NCI-H446 treated with DMSO at 0.1 percent for 48 hours (cell line): ENCODE data around the gene CACNA2D2.
"Not testable (repeated sequence)": the region's sequence is repeated elsewhere in the genome, so short reads cannot be mapped to it uniquely, and the experiment has no call there.

ENCODE experiments used
- DNase-seq: peaks from one replicate; lab custom pipeline; 2025; lab: John Stamatoyannopoulos, UW

Gene CACNA2D2

DNA sequence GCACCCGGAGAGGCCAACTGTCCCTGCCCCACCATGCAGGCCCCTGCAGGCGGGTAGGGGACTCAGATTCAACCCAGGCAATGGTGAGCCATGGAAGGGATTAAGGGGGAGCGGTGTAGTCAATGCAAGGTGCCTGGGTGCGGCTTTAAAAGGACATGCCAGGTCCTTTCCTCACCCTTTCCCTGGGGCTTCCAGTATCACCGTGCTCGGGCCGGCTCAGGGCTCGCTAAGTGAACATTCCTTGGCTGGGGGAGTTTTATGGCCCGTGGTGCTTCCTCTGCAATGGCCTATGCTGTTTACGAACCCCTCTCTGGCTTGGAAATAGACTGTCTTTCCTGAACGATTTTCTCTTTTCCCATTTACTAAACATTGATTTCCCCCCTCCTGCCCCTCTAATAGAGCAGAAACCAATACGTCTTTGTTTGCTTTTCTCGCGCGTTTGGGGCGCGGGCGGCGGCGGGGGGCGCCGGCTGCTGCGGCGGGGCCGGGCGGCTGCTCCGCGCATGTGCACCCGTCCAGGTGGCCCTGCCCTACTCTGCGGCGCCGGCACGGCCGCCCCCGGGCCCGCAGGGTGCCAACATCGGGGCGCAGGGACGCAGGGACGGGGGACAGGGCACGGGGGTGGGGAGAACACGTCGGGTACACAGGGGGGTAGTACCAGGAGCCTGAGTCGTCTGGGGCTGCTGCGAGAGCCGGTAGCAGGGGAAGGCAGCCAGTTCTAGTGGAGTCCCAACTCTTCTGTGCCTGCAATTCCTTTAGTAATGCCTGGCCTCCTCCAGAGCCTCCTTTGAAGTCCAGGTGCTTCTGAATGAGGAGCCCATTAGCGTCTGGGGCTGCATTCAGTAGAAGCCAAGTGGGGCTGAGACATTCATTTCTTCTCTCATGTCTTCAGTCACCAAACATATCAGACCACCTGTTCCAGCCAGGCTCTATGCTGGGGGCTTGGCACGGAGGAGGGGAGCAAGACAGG, 26.9 kb upstream of the CACNA2D2 start:
- DNase-seq, result no peak

DNA sequence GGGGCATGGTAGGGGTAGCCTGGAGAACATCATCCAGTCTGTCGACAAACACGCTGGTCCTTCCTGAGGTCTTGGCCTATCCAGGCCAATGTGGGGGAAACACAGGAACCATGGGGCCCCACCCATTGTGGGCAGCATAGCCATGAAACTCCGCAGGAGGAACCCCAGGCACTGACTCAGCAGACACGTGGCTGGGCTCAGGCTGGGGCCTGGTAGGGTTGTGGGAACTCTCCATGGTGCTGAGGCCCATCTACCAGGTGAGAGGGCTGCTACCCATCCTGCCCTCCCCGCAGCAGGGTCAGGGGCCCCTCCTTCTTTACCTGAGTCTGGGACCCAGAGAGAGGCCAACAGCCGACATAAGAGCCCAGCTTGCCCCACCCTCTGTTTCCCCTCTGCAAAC, 22.6 kb upstream of the CACNA2D2 start:
- no peak for DNase-seq

GRCh38 chr3:50525191-50525910, 21.9 kb upstream of the CACNA2D2 start:
- DNase-seq, result no peak

GRCh38 chr3:50524746-50525145, 21.3 kb upstream of the CACNA2D2 start:
- DNase-seq, result no peak

- no peak for DNase-seq
Measured at GRCh38 chr3:50523279-50523811, 19.9 kb upstream of the CACNA2D2 start.

DNA sequence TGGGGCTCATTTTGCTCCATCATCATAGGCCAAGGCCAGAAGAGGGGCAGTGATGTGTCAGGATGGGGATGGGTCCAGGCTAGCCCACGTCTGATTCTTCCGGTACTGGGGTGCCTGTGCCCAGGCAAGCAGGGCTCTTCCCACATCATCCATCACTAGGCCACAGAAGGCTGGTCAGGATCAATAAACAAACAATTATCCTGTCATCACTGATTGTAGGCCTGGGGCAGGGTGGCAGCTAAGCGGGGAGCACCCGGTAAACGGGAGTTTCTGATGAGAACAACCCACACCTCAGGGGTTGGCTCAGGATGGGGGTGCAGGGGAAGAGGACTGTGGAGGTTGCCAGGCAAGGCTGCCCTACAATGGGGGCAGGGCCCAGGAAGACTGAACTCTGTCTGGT, 18.1 kb upstream of the CACNA2D2 start:
- no peak for DNase-seq

DNA sequence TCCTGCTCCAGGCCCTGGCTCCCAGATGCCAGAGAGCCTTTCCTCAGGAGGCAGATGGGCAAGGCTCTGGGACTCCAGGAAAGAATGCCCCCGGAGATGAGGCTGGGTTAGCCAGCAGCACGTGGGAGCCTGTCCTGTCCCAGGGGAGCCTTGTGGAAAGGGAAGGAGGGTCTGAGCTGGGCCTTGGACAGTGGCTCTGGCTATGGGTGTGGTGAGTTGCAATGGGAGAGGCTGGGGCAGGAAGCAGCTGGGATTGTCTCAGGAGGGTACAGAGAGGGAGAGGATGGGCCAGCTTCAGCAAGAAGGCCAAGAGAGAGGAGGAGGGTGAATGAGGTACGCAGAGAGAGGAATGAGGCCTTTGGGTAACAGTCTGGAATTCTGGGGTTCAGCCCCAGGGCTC, 17.4 kb upstream of the CACNA2D2 start:
- DNase-seq, result no peak

GRCh38 chr3:50519471-50520089, 16.1 kb upstream of the CACNA2D2 start:
- no peak for DNase-seq

GRCh38 chr3:50518436-50518835, 15.0 kb upstream of the CACNA2D2 start:
- peak; percentile 59 for DNase-seq

DNA sequence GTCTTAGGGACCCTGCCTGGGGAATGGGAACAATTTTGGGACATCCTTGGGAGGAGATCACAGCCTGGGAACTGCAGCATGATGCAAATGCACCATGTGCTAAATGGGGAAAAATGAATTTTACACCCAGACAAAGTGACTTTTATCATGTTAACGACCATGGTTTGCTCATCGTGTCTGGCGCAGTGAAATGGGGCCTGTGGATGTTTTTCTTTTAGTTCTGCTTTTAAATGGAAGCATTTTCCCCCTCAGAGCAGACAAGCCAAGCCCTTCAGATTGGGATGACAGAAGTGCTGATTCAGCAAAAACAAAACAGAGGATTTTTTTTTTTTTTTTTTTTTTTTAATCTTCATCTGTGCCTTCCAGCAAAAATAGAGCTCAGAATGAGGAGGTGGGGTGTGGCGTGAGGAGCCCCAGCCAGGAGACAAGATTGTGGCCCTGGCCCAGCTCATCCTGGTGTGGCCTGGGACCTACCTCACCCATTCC, 14.3 kb upstream of the CACNA2D2 start:
- no peak for DNase-seq

DNA sequence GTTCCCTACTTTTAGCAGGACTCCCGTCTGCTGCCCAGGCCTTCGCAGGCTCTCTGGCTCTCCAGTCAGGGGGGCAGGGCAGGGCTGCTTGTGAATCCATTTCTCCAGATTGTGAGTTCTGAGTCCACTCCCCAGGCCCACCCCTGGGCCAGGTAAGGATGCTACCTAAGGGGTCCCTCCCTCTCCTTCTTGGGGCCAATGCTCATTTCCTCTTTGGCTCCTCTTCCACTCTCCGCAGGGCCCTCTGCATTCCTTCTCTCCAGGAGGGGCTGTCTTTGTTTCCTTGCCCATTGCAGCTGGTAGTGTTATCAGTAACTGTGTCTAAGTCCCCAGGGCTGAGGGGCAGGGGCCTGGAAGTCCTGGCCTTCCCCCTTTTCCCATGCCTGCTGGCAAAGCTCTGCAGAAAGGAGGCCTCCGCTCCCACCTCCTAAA, 13.0 kb upstream of the CACNA2D2 start:
- no peak for DNase-seq

GRCh38 chr3:50515565-50516439, 12.4 kb upstream of the CACNA2D2 start:
- DNase-seq, result no peak

DNA sequence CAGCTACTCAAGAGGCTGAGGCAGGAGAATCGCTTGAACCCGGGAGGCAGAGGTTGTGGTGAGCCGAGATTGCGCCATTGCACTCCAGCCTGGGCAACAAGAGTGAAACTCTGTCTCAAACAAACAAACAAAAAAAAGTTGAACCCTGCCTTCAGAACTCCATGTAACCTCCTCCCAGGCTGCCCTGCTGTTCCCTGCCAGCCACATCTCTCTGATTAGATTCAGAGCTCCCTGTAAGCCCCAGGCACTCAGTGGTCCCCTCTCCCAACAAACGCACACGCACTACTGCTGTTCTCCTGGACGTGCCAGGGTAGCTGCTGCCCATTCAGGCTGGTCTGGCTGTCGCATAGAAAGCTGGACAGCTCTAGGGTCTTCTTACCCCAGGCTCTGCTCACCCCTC, 9.5 kb upstream of the CACNA2D2 start:
- DNase-seq, result not testable (repeated sequence)

DNA sequence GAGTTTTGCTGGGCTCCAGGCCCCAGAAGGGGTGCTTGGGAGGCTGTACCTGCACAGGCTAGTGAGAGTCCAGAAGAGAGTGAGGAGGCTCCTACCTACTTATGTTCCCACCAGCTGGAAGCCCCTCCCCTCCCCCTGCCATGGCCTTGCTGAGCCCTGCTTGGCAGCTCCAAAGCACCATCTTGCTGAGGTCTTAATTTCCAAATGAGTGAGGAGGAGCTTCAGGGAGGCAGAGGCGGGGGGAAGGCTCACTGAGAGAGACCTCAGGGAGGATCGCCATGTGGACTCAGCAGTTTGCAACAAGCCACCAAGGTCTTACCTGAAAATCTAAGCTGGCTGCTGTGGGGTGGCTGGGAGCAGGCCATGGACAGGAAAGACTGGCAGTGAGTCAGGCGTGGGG, 8.7 kb upstream of the CACNA2D2 start:
- DNase-seq, result no peak

DNA sequence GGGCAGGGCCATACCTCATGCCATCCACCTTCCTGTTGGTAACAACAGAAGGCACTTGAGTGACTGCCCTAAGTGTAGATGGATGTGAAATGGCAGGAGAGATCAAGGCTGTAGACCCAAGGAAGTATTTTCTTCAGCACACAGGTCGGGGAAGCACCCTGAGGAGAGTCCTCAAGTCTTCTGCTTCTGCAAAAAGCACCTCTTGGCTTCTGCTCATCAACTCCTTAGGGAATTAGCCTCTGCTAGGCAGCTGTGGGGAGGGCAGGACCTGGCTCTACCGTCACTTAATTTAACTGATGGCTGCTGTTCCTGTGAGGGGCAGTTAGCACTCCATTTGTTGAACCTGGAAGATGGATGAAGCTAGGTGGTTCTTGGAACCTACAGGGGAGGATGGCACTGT, 6.9 kb upstream of the CACNA2D2 start:
- no peak for DNase-seq

DNA sequence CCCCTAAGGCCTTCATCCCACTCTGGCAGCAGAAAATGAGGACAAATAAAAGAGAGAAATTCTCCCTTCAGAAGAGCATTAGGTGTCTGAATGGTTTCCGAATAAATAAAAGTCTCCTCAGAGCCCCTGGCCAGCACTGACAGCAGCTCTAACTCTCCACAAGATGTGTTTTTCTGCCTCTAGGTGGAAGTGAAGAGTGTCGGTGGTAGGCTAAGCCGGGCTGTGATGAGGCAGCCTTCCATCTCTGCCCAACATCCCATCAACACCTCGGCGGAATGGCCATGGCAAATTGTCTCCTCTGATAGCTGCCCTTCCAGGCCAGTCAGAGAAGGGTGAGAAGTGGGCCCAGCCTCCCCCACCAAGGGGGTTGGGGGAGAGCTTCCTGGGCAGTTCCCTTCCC, 6.3 kb upstream of the CACNA2D2 start:
- DNase-seq, result no peak

GRCh38 chr3:50508821-50509220, 5.4 kb upstream of the CACNA2D2 start:
- no peak for DNase-seq

DNA sequence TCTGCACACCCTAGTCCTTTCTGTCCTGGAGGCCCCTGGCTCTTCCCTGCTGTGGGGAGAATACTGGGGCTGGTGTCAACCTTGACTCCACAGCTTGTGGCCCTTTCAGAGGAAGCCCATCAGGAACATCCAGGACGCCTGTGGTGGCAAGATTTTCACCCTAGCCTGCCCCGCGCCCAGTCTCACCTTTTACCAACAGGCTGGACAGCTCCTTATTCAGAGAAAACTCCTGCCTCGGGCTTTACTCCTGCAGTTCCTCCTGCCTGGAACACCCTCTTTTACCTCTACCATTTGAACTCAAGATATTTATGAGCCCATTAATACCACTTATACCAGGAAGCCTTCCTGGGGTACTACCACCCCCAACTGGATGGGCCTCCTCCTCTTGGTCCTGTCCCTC, 2.7 kb upstream of the CACNA2D2 start:
- no peak for DNase-seq

DNA sequence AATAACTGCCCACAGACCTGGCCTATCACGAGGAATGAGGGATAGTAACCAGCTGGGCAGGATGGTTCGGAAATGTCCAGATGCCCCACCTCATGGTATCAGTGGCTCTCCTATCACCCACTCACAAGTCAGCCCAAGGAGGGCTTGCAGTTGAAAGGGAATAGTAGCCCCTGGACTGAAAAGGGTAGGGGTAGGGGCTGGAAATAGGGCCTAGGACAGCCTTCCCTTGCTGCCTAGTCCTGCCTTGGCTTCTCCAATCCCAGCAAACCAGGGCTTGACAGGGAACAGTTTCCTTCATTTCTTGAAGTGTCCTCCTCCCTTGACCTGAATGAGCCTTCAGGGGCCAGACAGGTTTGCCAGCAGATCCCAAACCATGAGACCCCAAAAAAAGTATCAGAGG, 1.2 kb upstream of the CACNA2D2 start:
- DNase-seq, result no peak

DNA sequence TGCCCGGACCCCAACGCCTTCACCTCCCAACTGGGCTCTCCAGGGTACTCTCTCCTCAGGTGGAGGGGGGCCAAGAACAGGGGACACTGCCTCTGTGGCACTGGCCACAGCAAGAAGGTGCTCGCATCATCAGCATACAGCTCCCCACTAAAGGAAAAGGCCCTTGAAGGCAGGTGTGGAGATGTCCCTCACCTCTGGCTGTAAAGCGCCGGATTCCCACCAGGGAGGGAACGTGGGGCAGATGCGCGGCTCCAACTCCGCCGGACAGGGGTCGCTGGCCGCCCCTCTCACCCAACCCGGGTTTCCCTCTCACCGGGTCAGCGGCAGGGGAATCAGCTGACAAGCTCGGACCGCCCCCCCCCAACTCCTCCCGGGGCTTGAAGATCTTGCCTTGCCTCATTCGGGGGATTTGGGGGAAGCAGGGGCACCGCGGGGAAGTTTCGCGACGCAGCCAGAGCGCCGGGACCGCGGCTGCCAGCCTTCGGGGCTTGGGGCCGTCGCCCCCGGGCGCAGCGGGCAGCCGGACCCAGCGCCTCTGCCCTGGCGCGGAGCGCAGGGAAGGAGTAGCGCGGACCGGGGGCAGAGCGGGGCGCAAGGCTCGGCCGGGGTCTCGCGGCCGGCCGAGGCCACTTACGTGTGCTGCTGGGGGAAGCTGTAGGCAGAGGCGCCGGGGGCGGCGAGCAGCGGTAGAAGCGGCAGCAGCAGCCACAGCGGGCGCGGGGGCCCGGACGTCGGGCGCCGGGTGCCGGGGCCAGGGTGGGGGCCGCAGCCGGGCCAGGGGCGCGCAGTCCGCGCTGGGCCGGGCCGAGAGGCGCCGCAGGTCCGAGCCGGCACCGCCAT, 630 bp downstream of the CACNA2D2 start:
- no peak for DNase-seq
